ENCODE measurements around the gene SIAH3. TPM values are rescaled to one million over a fixed set of nuclear protein-coding genes. Genes with fewer than 3 reads are reported as not detected.
"Not testable (repeated sequence)": the region's sequence is repeated elsewhere in the genome, so short reads cannot be mapped to it uniquely, and the experiment has no call there.

The SIAH3 gene
- total RNA-seq, 1 donor from 2014 or later, result 0.02 TPM

GRCh38 chr13:45875951-45876350 is 24.4 kb upstream of the SIAH3 start:
- TF ChIP-seq, protein P1, sequence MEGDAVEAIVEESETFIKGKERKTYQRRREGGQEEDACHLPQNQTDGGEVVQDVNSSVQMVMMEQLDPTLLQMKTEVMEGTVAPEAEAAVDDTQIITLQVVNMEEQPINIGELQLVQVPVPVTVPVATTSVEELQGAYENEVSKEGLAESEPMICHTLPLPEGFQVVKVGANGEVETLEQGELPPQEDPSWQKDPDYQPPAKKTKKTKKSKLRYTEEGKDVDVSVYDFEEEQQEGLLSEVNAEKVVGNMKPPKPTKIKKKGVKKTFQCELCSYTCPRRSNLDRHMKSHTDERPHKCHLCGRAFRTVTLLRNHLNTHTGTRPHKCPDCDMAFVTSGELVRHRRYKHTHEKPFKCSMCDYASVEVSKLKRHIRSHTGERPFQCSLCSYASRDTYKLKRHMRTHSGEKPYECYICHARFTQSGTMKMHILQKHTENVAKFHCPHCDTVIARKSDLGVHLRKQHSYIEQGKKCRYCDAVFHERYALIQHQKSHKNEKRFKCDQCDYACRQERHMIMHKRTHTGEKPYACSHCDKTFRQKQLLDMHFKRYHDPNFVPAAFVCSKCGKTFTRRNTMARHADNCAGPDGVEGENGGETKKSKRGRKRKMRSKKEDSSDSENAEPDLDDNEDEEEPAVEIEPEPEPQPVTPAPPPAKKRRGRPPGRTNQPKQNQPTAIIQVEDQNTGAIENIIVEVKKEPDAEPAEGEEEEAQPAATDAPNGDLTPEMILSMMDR (IDR thresholded peaks at IDR 0.05), result no peak
- Mint-ChIP-seq H3K27me3 (ENCODE audit: low read depth) (no peaks in the 10 kb centered on the region), H3K4me1 (ENCODE audit: low read depth) (peaks cover 6% of the 10 kb centered on the region), H3K27ac (ENCODE audit: unreplicated experiment) (no peak overlapping the region), H3K4me3 (ENCODE audit: unreplicated experiment) (no peak overlapping the region), H3K9me3 (ENCODE audit: low read depth) (no peaks in the 10 kb centered on the region), H3K36me3 (ENCODE audit: low read depth) (no peaks in the 10 kb centered on the region)
- no peak for DNase-seq (ENCODE audit: low spot score)

DNA sequence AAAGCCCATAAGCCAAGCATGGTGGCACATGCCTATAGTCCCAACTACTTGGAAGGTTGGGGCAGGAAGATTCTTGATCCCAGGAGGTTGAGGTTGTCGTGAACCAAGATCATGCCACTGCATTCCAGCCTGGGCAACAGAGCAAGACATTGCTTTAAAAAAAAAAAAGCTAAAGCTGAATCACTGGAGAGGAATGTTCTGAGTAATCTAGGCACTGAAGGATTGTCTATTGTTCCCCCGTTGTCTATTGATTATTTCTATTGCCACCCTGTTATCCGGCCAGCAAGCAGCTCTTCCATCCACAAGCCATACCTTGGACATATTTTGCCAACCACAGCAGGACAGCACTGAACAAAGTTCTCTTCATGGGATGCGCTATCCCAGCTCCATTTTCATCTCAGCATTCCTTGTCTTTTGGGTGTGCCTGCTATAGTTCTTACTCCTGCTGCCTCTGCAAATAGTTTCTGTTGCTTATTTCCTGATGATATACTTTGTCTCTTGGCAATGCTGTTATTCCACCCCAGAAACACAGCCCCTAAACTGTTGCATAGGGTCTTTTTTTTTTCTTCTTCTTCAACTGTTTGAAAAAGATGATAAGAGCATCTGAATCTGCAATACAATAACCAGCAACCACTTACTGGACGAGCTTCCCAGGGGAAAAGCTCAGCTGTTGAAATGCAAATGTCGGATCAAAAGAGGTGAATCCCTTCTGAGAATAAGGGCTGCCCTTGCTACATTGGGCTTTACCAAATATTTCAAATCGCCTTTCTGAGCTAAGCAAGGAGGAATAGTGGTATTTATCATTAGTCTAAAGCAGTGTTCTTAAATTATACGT is 22.2 kb upstream of the SIAH3 start:
- H3K27me3 Mint-ChIP-seq (ENCODE audit: low read depth), result no peaks in the 10 kb centered on the region
- no peaks in the 10 kb centered on the region for H3K9me3 Mint-ChIP-seq (ENCODE audit: low read depth)
- peaks cover 6% of the 10 kb centered on the region for H3K4me1 Mint-ChIP-seq (ENCODE audit: low read depth)
- no peak overlapping the region for H3K27ac Mint-ChIP-seq (ENCODE audit: unreplicated experiment)
- TF ChIP-seq, protein P1 (IDR thresholded peaks at IDR 0.05), result no peak
- DNase-seq (ENCODE audit: low spot score), result no peak
- H3K36me3 Mint-ChIP-seq (ENCODE audit: low read depth), result no peaks in the 10 kb centered on the region
- H3K4me3 Mint-ChIP-seq (ENCODE audit: unreplicated experiment), result no peak overlapping the region

DNA sequence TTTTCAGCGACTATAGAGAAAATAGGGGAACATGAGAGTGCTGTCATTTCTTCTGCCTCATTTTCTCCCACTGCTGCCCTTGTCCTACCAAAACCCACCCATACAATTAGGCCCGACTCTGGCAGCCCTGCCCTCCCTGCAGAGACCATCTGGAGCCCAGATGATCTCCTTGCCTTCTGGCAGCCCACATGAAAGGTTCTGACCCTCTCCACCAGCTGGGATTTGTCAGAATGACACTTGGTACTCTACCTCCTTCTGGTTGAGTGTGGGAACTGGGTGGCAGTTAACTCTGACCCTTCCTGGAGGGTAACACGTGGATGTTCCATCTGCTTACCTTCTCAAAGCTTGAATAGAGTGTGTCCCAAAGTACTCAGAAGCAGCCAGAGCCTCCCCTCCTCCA is 21.0 kb upstream of the SIAH3 start:
- Mint-ChIP-seq H3K9me3 (ENCODE audit: low read depth) (no peaks in the 10 kb centered on the region), H3K36me3 (ENCODE audit: low read depth) (no peaks in the 10 kb centered on the region), H3K27ac (ENCODE audit: unreplicated experiment) (no peak overlapping the region), H3K27me3 (ENCODE audit: low read depth) (no peaks in the 10 kb centered on the region), H3K4me3 (ENCODE audit: unreplicated experiment) (no peak overlapping the region), H3K4me1 (ENCODE audit: low read depth) (peaks cover 6% of the 10 kb centered on the region)
- TF ChIP-seq, protein P1 (IDR thresholded peaks at IDR 0.05), result no peak
- DNase-seq (ENCODE audit: low spot score), result no peak

DNA sequence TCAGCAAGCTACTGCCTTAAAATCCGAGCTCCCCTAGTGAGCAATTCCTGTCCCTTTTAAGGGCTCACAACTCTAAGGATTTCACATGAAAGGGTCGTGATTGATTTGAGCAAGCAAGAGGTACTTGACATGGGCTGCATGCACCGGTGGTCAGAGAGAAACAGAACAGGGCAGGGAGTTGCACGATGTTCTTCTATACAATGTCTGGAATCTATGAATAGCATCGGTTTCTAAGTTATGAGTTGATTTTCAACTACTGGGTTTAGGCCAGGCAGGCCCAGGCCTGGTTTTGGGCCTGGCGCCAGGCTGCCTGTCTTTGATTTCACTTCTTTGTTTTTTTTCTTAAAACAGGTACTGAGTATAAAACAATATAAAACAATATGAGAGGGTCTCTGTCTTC is 19.6 kb upstream of the SIAH3 start:
- H3K4me3 Mint-ChIP-seq (ENCODE audit: unreplicated experiment); H3K27ac Mint-ChIP-seq (ENCODE audit: unreplicated experiment); H3K36me3 Mint-ChIP-seq (ENCODE audit: low read depth); H3K9me3 Mint-ChIP-seq (ENCODE audit: low read depth); H3K27me3 Mint-ChIP-seq (ENCODE audit: low read depth); DNase-seq (ENCODE audit: low spot score); H3K4me1 Mint-ChIP-seq (ENCODE audit: low read depth): not testable (repeated sequence)

- Mint-ChIP-seq H3K4me1 (ENCODE audit: low read depth) (peaks cover 6% of the 10 kb centered on the region), H3K27ac (ENCODE audit: unreplicated experiment) (no peak overlapping the region), H3K9me3 (ENCODE audit: low read depth) (peaks cover 3% of the 10 kb centered on the region), H3K4me3 (ENCODE audit: unreplicated experiment) (no peak overlapping the region), H3K36me3 (ENCODE audit: low read depth) (no peaks in the 10 kb centered on the region), H3K27me3 (ENCODE audit: low read depth) (peaks cover 2% of the 10 kb centered on the region)
- TF ChIP-seq, protein P1 (IDR thresholded peaks at IDR 0.05), result no peak
- no peak for DNase-seq (ENCODE audit: low spot score)
Observed at GRCh38 chr13:45870232-45870631, 18.7 kb upstream of the SIAH3 start.

DNA sequence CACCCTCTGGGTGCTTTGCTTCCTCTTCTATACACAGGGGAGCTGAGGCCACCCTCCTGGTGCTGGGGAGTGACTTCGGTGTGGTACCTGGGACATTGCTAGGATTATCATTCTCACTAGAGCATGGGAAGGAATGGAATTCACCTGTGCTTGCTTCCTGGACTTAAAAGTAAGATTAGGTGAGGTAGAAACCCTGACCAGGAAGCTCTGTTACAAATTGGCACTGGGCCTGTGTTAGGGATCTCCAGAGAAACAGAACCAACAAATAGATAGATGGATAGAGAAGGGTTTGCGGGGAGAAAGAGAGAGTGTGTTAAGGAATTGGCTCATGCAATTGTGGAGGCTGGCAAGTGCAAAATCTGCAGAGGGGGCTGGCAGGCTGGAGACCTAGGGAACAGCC is 13.9 kb upstream of the SIAH3 start:
- Mint-ChIP-seq H3K27me3 (ENCODE audit: low read depth) (peaks cover 2% of the 10 kb centered on the region), H3K4me3 (ENCODE audit: unreplicated experiment) (no peak overlapping the region), H3K9me3 (ENCODE audit: low read depth) (peaks cover 6% of the 10 kb centered on the region), H3K36me3 (ENCODE audit: low read depth) (no peaks in the 10 kb centered on the region), H3K27ac (ENCODE audit: unreplicated experiment) (no peak overlapping the region), H3K4me1 (ENCODE audit: low read depth) (peaks cover 10% of the 10 kb centered on the region)
- TF ChIP-seq, protein P1 (IDR thresholded peaks at IDR 0.05), result no peak
- DNase-seq (ENCODE audit: low spot score), result no peak
